NCI-H2081 treated with DMSO at 0.1 percent for 48 hours (cell line): ENCODE data around the gene LRCH2.
"Not testable (repeated sequence)": the region's sequence is repeated elsewhere in the genome, so short reads cannot be mapped to it uniquely, and the experiment has no call there.

ENCODE experiments used
- DNase-seq: peaks from one replicate; lab custom pipeline; 2025; lab: John Stamatoyannopoulos, UW

The LRCH2 gene

DNA sequence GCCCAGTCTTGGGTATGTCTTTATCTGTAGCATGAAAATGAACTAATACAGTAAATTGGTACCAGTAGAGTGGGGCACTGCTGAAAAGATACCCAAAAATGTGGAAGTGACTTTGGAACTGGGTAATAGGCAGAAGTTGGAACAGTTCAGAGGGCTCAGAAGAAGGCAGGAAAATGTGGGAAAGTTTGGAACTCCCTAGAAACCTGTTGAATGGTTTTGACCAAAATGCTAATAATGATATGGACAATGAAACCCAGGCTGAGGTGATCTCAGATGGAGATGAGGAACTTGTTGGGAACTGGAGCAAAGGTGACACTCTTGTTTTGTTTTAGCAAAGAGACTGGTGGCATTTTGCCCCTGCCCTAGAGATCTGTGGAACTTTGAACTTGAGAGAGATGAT is 24.3 kb downstream of the LRCH2 start:
- not testable (repeated sequence) for DNase-seq

DNA sequence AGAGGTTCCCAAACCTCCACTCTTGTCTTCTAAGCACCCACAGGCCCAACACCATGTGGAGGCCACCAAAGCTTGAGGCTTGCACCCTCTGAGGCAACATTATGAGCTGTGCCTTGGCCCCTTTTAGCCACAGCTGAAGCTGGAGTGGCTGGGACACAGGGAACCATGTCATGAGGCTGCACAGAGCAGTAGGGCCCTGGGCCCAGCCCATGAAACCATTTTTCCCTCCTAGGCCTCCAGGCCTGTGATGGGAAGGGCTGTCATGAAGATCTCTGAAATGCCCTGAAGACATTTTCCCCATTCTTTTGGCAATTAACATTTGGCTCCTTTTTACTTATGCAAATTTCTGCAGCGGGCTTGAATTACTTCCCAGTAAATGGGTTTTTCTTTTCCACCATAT is 29.9 kb downstream of the LRCH2 start:
- DNase-seq = no peak

DNA sequence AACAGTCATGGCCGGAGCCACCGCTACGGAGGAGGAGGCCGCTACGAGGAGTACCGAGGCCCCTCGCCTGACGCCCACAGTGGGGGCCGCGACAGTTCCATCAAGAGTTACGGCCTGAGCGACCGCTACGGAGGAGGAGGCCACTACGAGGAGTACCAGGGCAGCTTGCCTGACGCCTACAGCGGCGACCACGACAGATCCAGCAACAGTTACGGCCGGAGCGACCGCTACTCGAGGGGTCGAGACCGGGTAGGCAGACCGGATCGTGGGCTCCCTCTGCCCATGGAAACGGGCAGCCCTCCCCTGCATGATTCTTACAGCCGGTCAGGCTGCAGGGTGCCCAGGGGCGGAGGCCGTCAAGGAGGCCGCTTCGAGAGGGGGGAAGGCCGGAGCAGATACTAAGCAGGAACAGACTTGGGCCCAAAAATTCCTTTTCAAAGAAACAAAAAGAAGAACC is 41.6 kb downstream of the LRCH2 start:
- DNase-seq = no peak

DNA sequence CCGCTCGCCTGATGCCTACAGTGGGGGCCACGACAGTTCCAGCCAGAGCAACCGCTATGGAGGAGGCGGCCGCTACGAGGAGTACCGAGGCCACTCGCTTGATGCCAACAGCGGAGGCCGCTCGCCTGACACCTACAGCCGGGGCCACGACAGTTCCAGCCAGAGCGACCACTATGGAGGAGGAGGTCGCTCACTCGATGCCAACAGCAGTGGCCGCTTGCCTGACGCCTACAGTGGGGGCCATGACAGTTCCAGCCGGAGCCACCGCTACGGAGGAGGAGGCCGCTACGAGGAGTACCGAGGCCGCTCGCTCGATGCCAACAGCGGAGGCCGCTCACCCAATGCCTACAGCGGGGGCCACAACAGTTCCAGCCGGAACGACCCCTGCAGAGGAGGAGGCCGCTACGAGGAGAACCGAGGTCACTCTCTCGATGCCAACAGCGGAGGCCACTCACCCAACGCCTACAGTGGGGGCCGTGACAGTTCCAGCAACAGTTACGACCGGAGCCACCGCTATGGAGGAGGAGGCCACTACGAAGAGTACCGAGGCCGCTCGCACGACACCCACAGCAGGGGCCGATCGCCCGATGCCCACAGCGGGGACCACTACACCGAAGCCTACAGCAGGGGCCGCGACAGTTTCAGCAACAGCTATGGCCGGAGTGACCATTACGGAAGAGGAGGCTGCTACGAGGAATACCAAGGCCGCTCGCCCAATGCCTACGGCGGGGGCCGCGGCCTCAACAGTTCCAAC is 42.2 kb downstream of the LRCH2 start:
- no peak for DNase-seq

DNA sequence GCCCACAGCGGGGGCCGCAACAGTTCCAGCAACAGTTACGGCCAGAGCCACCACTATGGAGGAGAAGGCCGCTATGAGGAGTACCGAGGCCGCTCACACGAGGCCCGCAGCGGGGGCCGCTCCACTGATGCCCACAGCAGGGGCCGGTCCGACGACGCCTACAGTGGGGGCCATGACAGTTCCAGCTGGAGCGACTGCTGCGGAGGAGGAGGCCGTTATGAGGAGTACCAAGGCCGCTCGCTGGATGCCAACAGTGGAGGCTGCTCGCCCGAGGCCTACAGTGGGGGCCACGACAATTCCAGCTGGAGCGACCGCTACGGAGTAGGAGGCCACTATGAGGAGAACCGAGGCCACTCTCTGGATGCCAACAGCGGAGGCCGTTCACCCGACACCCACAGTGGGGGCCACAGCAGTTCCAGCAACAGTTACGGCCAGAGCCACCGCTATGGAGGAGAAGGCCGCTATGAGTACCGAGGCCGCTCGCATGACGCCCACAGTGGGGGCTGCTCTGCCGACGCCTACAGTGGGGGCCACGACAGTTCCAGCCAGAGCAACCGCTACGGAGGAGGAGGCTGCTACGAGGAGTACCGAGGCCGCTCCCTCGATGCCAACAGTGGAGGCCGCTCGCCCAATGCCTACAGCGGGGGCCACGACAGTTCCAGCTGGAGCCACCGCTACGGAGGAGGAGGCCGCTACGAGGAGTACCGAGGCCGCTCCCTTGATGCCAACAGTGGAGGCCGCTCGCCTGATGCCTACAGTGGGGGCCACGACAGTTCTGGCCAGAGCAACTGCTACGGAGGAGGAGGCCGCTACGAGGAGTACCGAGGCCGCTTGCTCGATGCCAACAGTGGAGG is 43.0 kb downstream of the LRCH2 start:
- no peak for DNase-seq

DNA sequence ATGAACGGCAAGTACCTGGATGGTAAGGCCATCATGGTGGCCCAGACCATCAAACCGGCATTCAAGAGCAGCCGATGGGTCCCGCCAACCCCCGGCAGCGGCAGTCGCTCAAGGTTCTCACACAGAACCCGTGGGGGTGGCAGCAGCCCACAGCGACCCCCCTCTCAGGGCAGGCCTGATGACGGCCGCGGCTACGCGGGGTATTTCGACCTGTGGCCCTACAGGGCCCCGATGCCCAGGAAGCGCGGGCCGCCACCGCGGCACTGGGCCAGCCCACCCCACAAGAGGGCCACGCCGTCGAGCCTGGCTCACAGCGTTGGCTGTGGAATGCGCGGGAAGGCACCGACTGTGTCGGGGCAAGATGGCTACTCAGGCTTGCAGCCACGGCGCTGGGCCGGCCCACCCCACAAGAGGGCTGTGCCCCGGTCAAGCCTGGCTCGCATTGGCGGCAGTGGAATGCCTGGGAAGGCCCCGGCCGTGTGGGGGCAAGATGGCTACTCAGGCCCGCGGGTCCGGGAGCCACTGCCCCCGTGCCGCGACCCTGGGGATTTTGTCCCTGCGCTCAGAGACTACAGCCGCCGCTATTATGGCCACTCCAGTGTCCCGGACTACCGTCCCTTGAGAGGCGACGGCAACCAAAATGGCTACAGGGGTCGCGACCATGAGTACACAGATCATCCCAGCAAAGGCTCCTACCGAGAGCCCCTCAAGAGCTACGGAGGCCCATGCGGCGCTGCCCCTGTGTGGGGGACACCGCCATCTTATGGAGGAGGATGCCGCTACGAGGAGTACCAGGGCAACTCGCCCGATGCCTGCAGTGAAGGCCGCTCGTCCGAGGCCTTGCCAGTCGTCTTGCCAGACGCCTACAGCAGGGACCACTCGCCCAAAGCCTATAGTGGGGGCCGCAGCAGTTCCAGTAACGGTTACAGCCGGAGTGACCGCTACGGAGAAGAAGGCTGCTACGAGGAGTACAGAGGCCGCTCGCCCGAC is 44.0 kb downstream of the LRCH2 start:
- DNase-seq = no peak

DNA sequence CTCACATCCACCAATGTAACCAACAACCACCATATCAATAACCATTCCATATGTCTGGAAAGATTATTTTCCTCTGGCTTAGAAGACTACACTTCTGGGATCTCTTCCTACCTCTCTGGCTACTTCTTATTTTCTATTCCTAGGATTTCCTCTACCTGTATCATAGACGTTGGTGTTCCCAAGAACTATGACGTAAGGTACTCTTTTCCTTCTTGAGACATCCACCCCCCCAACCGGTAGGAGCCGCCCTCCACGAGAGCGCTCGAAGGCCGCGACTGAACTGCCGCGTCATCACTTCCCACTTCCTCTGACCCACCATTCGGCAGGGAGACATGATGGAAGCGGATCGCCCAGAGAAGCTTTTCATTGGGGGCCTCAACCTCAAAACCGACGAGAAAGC is 44.8 kb downstream of the LRCH2 start, which contains the start of gene RBMXL3:
Gene RBMXL3, plus strand, starts transcription at position 301 of the 400 bp plus-strand sequence. Its CDS starts 32 bp downstream, at position 333.
- no peak for DNase-seq

DNA sequence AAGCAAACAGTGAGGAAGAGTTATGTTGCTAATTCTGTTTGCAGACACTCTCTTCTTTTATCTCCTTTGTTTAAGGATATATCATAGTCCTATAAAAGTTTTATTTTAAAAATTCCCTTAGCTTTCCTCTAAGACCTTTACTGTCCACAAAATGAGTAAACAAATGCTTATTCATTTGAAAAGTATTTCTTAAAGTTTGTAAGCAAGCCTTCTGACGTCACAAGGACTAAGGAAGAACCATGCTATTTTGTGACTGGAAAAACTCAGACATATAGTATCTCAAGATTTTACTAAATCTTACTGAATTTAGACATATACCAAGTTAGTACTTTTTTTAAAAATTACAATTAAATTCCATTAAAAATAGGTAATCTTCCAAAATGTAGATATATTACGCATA is 49.9 kb downstream of the LRCH2 start:
- DNase-seq = no peak

DNA sequence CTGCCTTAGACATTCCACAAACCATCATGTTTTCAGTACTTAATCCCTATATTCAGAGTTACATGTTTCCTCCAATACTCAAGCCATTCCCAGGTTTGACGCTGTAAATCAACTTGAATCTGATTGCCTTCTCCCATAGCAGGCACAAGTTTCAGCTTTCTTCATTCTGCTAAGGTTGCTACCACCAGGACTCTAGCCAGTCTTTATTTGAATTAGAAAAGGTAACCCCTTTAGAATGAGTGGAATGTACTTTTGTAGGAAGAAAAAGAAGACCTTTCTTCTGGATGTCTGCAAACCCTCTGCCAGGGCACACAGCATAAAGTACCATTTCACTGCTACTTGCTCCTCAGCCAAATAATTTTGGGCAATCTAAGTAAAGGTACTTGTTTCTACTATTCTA is 55.4 kb downstream of the LRCH2 start:
- DNase-seq = no peak

DNA sequence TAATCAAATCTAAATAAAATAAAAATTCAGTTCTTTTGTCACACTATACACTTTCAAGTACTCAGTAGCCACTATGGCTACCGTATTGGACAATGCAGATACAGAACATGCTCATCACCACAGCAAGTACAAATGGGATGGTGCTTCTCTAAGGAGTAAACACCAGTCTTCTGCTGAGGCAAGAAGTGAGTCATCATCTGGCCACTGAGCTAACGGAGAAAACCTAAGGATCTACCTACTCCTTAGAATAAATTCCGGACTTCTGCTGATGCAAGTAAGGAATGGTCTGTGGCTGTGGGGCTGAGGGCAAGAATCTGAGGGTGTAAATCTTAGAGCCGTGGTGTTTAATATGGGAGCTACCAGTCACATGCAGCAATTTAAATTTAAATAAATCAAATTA is 56.0 kb downstream of the LRCH2 start:
- DNase-seq = no peak

DNA sequence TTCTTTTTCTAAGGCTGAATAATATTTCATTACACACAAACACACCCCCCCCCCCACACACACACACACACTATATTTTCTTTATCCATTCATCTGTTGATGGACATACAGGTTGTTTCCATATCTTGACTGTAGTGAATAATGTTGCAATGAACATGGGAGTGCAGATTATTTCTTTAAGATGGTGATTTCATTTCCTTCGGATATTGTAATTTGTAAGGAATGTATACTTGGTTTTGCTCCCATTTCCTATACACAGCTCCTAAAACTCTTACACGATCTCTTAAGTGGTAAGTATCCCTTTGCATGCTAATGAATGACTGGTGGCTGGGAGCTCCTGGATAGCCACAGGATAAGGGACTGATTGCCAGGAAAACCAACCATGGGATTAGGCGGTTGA is 59.3 kb downstream of the LRCH2 start:
- no peak for DNase-seq

DNA sequence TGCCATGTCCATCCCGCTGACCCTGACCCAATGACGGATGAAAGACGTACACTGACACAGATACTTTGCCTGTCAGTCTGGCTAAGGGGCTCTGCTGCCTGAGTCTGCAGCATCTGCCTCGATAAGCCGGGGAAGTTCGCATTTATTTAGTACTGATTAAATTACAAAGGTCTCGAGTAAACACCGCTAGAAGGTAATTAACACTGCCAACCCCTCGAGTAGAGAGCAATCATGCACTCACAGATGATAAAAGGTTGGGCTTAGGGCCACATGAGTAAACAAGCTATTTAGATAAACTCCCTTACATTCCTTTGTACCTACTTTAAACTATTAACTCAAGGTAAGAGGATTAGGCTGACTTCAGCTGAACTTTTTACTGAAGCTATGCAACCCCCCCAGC is 60.7 kb downstream of the LRCH2 start:
- DNase-seq = no peak

DNA sequence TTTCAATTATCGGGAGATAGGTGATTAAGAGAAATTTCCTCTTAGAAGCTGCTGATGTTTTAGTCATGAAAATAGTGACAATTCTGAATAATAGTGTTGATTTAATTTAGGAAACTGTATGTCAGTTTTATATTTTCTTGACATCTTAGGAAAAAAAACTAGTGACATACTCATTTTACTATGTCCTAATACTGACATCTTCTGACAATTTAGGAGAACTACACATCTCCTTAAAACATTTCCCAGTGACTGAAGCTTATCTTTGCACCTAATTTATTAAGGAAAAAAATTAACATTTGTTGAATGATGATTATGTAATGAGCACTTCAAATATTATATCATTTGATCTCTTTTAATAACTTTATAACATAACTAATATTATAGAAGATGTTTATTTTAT is 86.7 kb downstream of the LRCH2 start:
- no peak for DNase-seq

DNA sequence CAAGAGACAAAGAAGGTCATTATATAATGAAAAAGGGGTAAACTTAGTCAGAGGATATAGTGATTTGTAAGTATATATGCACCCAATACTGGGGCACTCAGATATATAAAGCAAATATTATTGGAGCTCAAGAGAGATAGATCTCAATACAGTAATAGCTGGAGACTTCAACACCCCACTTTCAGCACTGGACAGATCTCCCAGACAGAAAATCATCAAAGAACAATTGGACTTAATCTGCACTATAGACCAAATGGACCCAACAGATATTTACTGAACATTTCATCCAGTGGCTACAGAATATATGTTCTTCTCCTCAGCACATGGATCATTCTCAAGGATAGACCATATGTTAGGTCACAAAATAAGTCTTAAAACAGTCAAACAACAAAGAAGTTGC is 91.8 kb downstream of the LRCH2 start:
- no peak for DNase-seq

DNA sequence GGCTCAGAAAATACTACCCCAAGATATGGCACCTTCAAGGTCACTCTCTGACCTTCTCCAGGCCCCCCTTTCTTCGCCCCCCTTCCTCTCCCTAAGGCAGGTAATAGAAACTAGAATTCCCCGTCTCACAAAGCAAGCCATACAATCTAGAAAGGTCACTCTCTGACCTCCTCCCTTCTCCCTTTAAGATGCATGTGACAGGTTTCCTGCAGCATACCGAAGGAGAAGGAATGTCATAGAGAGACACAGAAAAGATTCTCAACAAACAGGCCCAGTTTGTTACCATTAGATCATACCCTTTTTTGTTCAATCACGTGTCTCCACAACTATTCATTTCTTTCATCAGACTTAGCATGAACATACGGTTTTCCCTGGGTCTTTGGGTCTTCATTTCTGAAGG is 95.9 kb downstream of the LRCH2 start:
- DNase-seq = no peak

DNA sequence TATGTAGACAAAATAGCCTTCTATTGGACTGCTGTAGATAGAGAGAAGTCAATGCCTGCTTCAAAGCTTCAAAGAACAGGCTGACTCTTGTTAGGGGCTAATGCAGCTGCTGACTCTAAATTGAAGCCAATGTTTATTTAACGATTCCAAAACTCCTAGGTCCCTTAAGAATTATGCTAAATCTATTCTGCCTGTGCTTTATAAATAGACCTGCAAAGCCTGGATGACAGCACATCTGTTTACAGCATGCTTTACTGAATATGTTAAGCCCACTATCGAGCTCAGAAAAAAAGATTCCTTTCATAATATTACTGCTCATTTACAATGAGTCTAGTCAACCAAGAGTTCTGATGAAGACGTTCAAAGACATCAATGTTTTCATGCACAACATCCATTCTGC is 99.5 kb downstream of the LRCH2 start:
- no peak for DNase-seq

DNA sequence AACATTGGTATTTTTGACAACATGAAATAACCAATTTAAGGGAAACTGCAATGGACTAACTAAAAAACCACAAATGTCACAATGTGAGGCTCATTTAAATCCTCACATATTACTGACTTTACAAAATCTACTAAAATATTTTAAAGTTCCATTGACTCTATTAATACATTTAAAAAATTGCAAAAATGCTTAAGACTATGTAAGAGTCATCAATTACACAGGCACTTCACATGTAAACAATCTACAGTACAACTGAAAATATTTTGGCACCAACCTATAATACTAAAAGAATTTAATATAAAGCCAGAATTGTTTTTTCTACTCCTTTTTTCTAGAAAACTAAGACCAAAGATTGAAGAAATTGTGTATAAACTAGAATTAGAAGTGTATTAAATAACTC is 121.5 kb downstream of the LRCH2 start:
- no peak for DNase-seq

DNA sequence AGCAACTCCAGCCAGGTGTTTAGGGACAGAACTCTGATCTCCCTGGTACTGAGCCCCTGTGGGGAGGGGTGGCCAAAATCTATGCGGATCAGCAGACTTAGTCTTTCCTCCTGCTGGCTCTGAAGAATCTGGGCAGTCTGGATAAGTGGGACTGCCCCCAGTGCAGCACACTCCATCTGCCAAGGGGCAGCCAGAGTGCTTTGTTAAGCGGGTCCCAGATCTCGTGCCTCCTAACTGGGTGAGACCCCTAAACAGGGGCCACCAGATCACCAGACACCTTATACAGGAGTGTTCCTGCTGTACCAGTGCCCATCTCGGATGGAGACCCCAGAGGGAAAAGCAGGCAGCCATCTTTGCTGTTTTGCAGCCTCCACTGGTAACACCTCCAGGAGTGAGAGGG is 135.0 kb downstream of the LRCH2 start:
- no peak for DNase-seq

DNA sequence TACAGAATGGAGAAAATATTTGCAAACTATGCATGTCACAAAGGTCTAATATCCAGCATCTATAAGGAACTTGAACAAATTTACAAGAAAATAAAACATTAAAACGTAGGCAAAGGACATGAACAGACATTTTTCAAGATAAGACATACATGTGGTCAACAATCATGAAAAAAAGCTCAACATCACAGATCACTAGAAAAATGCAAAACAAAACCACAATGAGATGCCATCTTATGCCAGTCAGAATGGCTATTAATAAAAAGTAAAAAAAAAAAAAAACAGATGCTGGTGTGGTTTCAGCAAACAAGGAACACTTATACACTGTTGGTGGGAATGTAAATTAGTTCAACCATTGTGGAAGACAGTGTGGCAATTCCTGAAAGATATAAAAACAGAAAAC is 140.7 kb downstream of the LRCH2 start:
- no peak for DNase-seq

DNA sequence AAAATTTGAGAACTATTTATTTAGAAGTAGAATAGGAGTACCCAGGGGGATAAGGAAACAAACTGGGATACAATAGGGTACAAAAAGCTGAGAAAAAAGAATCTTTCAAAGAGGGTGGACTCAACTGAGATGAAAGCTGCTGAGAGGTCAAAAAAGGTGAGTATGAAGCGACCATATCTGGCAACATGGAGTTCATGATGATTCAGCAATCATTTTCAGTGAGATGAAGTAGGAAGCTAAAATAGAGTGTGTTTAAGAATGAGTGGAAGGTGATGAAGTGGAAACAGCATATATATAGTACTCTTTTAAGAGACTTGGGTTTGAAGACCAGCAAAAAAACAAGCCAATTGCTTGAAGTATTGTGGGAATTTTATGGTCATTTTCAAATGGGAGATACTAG is 144.5 kb downstream of the LRCH2 start:
- no peak for DNase-seq

DNA sequence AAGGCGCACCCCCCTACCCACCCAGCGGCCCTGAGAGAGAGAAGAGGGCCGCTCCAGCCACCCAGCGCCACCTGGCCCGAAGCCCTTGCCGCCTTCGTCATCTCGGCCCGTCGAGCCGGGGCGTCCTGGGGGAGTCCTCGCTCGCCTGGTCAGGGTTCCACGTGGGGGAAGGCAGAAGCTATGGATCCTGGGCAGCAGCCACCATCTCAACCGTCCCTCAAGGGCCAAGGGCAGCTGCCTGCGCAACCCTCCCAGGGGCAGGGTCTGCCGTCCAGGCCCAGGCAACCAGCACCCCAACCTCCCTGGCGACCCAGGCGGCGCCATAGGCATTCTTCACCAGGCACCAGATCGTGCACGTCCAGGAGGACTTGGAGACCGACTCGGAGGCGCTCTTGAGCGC is 165.0 kb downstream of the LRCH2 start:
- DNase-seq = no peak

DNA sequence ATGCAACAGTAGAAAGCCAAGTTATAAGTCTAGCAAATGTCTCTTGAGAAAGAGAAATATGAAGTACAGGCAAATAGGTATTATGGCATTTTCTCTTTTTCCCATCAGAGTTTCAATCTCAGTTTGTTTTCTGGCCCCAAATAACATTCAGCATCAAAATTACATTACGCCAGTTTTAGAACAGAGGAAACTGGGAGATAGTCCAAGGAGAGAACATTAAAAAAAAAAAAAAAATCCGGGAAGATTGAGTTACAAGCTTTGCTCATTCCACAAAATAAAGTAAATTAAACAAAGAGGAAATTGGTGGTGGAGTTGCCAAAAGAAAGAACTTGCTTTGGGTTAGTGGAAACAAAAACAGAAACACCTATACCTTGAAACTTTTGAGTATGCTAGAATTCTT is 166.1 kb downstream of the LRCH2 start:
- no peak for DNase-seq
